HPDE6-E6E7 (cell line): ENCODE results near the gene HNF4A.

Experiments used
- DNase-seq: peaks from one replicate; pipeline ENCODE4 v3.0.0; 2011; ENCODE audit warnings: missing footprints; ENCODE audit errors: extremely low spot score

Gene HNF4A

GRCh38 chr20:44405785-44406571 lies 50.5 kb downstream of the HNF4A start:
- DNase-seq = no peak

- no peak for DNase-seq
Observed at GRCh38 chr20:44406572-44407137, 51.2 kb downstream of the HNF4A start.

- DNase-seq = peak; percentile 100
Observed at GRCh38 chr20:44407402-44408184, 52.1 kb downstream of the HNF4A start.

GRCh38 chr20:44409132-44409600 lies 53.7 kb downstream of the HNF4A start:
- no peak for DNase-seq

- DNase-seq = no peak
Observed at GRCh38 chr20:44410583-44411019, 55.1 kb downstream of the HNF4A start.

- DNase-seq = no peak
Observed at GRCh38 chr20:44411020-44411756, 55.7 kb downstream of the HNF4A start.

GRCh38 chr20:44411757-44412401 lies 56.4 kb downstream of the HNF4A start:
- no peak for DNase-seq

GRCh38 chr20:44412402-44413144 lies 57.1 kb downstream of the HNF4A start:
- no peak for DNase-seq

GRCh38 chr20:44413575-44414345 lies 58.3 kb downstream of the HNF4A start:
- DNase-seq = no peak

GRCh38 chr20:44414346-44414714 lies 58.8 kb downstream of the HNF4A start:
- DNase-seq = no peak

GRCh38 chr20:44414808-44415207 lies 59.3 kb downstream of the HNF4A start:
- DNase-seq = no peak

GRCh38 chr20:44415833-44416715 lies 60.6 kb downstream of the HNF4A start:
- no peak for DNase-seq

- DNase-seq = no peak
Observed at GRCh38 chr20:44418069-44418905, 62.8 kb downstream of the HNF4A start.

GRCh38 chr20:44419131-44419844 lies 63.8 kb downstream of the HNF4A start:
- DNase-seq = no peak

- DNase-seq = no peak
Observed at GRCh38 chr20:44420497-44420896, 65.0 kb downstream of the HNF4A start.

GRCh38 chr20:44422083-44422482 lies 66.6 kb downstream of the HNF4A start:
- peak; percentile 70 for DNase-seq

GRCh38 chr20:44423480-44423879 lies 68.0 kb downstream of the HNF4A start:
- DNase-seq = no peak
